K562 (cell line): ENCODE measurements around the gene LRRC8E. TPM values are rescaled to one million over a fixed set of nuclear protein-coding genes. Genes with fewer than 3 reads are reported as not detected.

ENCODE experiments used
- ARID2 ChIP-seq: fragments of 450-650 bp; IDR thresholded peaks from 2 replicates; pipeline ENCODE4 v1.6.1; 2017; ENCODE audit warnings: antibody characterized with exemption, mild to moderate bottlenecking
- BHLHE40 ChIP-seq: IDR thresholded peaks from 2 replicates; pipeline ENCODE4 v1.6.1; 2011; ENCODE audit warnings: low read length, improper control_type of control experiment
- C11orf30 ChIP-seq: fragments of 450-650 bp; IDR thresholded peaks from 2 replicates; pipeline ENCODE4 v1.6.1; 2016; ENCODE audit warnings: low read depth, mild to moderate bottlenecking
- DLX4 ChIP-seq: fragments of 250-450 bp; sonication (Bioruptor Pico); IDR thresholded peaks from 2 replicates; pipeline ENCODE4 v1.6.1; 2021; ENCODE audit warnings: mild to moderate bottlenecking
- E2F3 ChIP-seq: fragments of 250-450 bp; sonication (Bioruptor Pico); IDR thresholded peaks from 2 replicates; pipeline ENCODE4 v1.4.0; 2020; ENCODE audit warnings: mild to moderate bottlenecking
- ETV6 ChIP-seq, 3 experiments: fragments of 150-350 bp in 1 of 3; sonication (generic) in 1 of 3; formaldehyde crosslinking in 1 of 3; IDR thresholded peaks; 2 replicates each; pipeline versions ENCODE4 v1.6.1 to v1.8.0; 2014 to 2022; ENCODE audit warnings: borderline replicate concordance in 2 of 3, low read depth in 2 of 3, antibody characterized with exemption in 1 of 3, low read length in 1 of 3, mild to moderate bottlenecking in 1 of 3, missing genetic modification reagents in 1 of 3
- FIP1L1 ChIP-seq: fragments of 200-400 bp; formaldehyde crosslinking; IDR thresholded peaks from 2 replicates; pipeline ENCODE4 v1.6.1; 2018; ENCODE audit warnings: mild to moderate bottlenecking, low read depth, low read length; ENCODE audit not compliant: poor library complexity, severe bottlenecking
- FOXO4 ChIP-seq: fragments of 450-650 bp; formaldehyde crosslinking; IDR thresholded peaks from 2 replicates; pipeline ENCODE4 v1.4.0; 2020; ENCODE audit warnings: mild to moderate bottlenecking, moderate library complexity
- HDGF ChIP-seq: fragments of 450-650 bp; IDR thresholded peaks from 2 replicates; pipeline ENCODE4 v1.6.1; 2016
- KLF16 ChIP-seq: IDR thresholded peaks from 2 replicates; pipeline ENCODE4 v1.6.1; 2016; ENCODE audit warnings: antibody characterized with exemption
- L3MBTL2 ChIP-seq: fragments of 450-650 bp; IDR thresholded peaks from 2 replicates; pipeline ENCODE4 v1.6.1; 2016; ENCODE audit warnings: mild to moderate bottlenecking, moderate library complexity
- MITF ChIP-seq: IDR thresholded peaks from 2 replicates; pipeline ENCODE4 v1.6.1; 2014; ENCODE audit warnings: antibody characterized with exemption
- MXI1 ChIP-seq: IDR thresholded peaks from 2 replicates; pipeline ENCODE4 v1.6.1; 2011; ENCODE audit warnings: low read depth, mild to moderate bottlenecking, improper control_type of control experiment, low read length
- MYBL2 ChIP-seq, 2 experiments: fragments of 450-650 bp in 1 of 2; sonication (generic) in 1 of 2; formaldehyde crosslinking in 1 of 2; IDR thresholded peaks; 2 replicates each; pipeline versions ENCODE4 v1.6.1 to v1.8.1; 2017 to 2022; ENCODE audit warnings: borderline replicate concordance in 1 of 2, inconsistent platforms in 1 of 2, low read depth in 1 of 2, mild to moderate bottlenecking in 1 of 2, missing genetic modification reagents in 1 of 2, moderate library complexity in 1 of 2
- RAD21 ChIP-seq, 2 experiments: fragments of 250-450 bp in 1 of 2; fragments of 450-650 bp in 1 of 2; sonication (Bioruptor Pico) in 1 of 2; formaldehyde crosslinking in 1 of 2; IDR thresholded peaks in 1 of 2; conservative IDR thresholded peaks in 1 of 2; 2 replicates each; pipeline versions ENCODE4 v1.4.0 to v1.8.0; 2020 to 2022; ENCODE audit warnings: mild to moderate bottlenecking in 2 of 2, moderate library complexity in 1 of 2
- RBM25 ChIP-seq: fragments of 200-400 bp; formaldehyde crosslinking; IDR thresholded peaks from 2 replicates; pipeline ENCODE4 v1.6.1; 2018; ENCODE audit warnings: low read length, low read depth, moderate library complexity; ENCODE audit not compliant: severe bottlenecking
- SAFB2 ChIP-seq: fragments of 200-400 bp; formaldehyde crosslinking; IDR thresholded peaks from 2 replicates; pipeline ENCODE4 v1.6.1; 2018; ENCODE audit warnings: borderline replicate concordance, low read length, low read depth, moderate library complexity; ENCODE audit not compliant: severe bottlenecking
- TBP ChIP-seq: optimal IDR thresholded peaks from 2 replicates; pipeline ENCODE3; 2011; ENCODE audit warnings: low read depth, low read length, improper control_type of control experiment
- ZNF224 ChIP-seq: sonication (generic); formaldehyde crosslinking; IDR thresholded peaks from 2 replicates; pipeline ENCODE4 v1.8.0; 2022; ENCODE audit warnings: mild to moderate bottlenecking, missing genetic modification reagents
- ZNF830 ChIP-seq: fragments of 250-450 bp; sonication (Bioruptor Pico); IDR thresholded peaks from 2 replicates; pipeline ENCODE4 v1.5.0; 2021; ENCODE audit warnings: mild to moderate bottlenecking
- polyA plus RNA-seq, 8 experiments: library from polyadenylated mRNA; depleted of rRNA in 4 of 8; stranded (reverse) in 5 of 8; unstranded in 3 of 8; fragments of >200 nt; fragmentation: Nextera tagmentation in 2 of 8; fragmentation: Illumina TruSeq in 1 of 8; extraction: Ambion mirVana in 2 of 8; extraction: Trizol in 1 of 8; gene quantifications; 2 replicates each; pipeline versions ENCODE4 v1.2.1 to v1.2.3, GENCODE V29; 2011 to 2014; ENCODE audit warnings: inconsistent platforms in 1 of 8, missing spikeins in 1 of 8
- total RNA-seq, 7 experiments: library from RNA; depleted of rRNA in 6 of 7; stranded (reverse); fragments of >200 nt in 6 of 7; fragmentation: Illumina TruSeq in 2 of 7; extraction: Trizol in 2 of 7; gene quantifications; 2 replicates each; pipeline versions ENCODE4 v1.2.1 to v1.2.3, GENCODE V29; 2011 to 2021; ENCODE audit warnings: low replicate concordance in 1 of 7
- TF ChIP-seq, protein P1 (sequence below), 2 experiments: fragments of 250-450 bp in 1 of 2; fragments of 450-650 bp in 1 of 2; sonication (Bioruptor Pico) in 1 of 2; IDR thresholded peaks; 2 replicates each; pipeline versions ENCODE4 v1.6.1 to v1.8.0; 2016 to 2021; ENCODE audit warnings: mild to moderate bottlenecking in 2 of 2, moderate library complexity in 2 of 2, missing compliant biosample characterization in 1 of 2, missing genetic modification characterization in 1 of 2
- TF ChIP-seq, protein P2 (sequence below): sonication (generic); formaldehyde crosslinking; IDR thresholded peaks from 2 replicates; pipeline ENCODE4 v1.8.0; 2022; ENCODE audit warnings: mild to moderate bottlenecking, low read depth, missing genetic modification reagents

The LRRC8E gene
- total and polyA plus RNA-seq, 9 of the 15 experiments (the other 6 are each of a cell fraction or from before 2014, with no cell fraction given): 0.08 to 5.7 (median 3.5) TPM; not detected in 1

GRCh38 chr19:7868671-7869452 lies 19.4 kb upstream of the LRRC8E start (continued):
- no peak for TF ChIP-seq FOXO4 (CRISPR knock-in tag)
- TF ChIP-seq, protein P1, sequence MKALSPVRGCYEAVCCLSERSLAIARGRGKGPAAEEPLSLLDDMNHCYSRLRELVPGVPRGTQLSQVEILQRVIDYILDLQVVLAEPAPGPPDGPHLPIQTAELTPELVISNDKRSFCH (CRISPR knock-in tag; IDR thresholded peaks at IDR 0.05): no peak
- TF ChIP-seq, protein P1 (tag; IDR thresholded peaks at IDR 0.05): peak; percentile 82
- no peak for TF ChIP-seq SAFB2
- TF ChIP-seq E2F3 (CRISPR knock-in tag): no peak
- no peak for TF ChIP-seq MYBL2 (IDR thresholded peaks at IDR 0.05; ENCODE audit: low read depth)
- no peak for TF ChIP-seq MYBL2 (CRISPR knock-in tag; IDR thresholded peaks at IDR 0.05; ENCODE audit: borderline replicate concordance)
- TF ChIP-seq, protein P2, sequence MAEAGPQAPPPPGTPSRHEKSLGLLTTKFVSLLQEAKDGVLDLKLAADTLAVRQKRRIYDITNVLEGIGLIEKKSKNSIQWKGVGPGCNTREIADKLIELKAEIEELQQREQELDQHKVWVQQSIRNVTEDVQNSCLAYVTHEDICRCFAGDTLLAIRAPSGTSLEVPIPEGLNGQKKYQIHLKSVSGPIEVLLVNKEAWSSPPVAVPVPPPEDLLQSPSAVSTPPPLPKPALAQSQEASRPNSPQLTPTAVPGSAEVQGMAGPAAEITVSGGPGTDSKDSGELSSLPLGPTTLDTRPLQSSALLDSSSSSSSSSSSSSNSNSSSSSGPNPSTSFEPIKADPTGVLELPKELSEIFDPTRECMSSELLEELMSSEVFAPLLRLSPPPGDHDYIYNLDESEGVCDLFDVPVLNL (CRISPR knock-in tag): no peak
- no peak for TF ChIP-seq ARID2
- no peak for TF ChIP-seq DLX4
- no peak for TF ChIP-seq ETV6 (IDR thresholded peaks at IDR 0.05; ENCODE audit: borderline replicate concordance in 1 of 2, low read depth in 2 of 2, low read length in 1 of 2)
- no peak for TF ChIP-seq ETV6 (CRISPR knock-in tag; IDR thresholded peaks at IDR 0.05; ENCODE audit: borderline replicate concordance)
- TF ChIP-seq MXI1: no peak
- TF ChIP-seq L3MBTL2: peak; percentile 89
- TF ChIP-seq RBM25: no peak
- no peak for TF ChIP-seq ZNF224 (CRISPR knock-in tag)
- TF ChIP-seq ZNF830: no peak
- no peak; the same call in 1 of the 2 replicates for TF ChIP-seq C11orf30
- no peak for TF ChIP-seq MITF
- no peak for TF ChIP-seq HDGF
- TF ChIP-seq KLF16: no peak
- TF ChIP-seq RAD21 (CRISPR knock-in tag; conservative IDR thresholded peaks at IDR 0.05 in 1 of 2, IDR thresholded peaks at IDR 0.05 in 1 of 2): peak in 1 of 2 experiments; percentile 49; a peak in 3 of 4 replicates
- peak; percentile 80 for TF ChIP-seq BHLHE40
- peak; percentile 74 for TF ChIP-seq TBP
- no peak for TF ChIP-seq FIP1L1
